ENCODE results near the gene ENSA.
A peak's percentile ranks its signal among the peaks of the same experiment; 100 is the strongest.

Gene ENSA

GRCh38 chr1:150615346-150616201 lies 13.8 kb downstream of the ENSA start:
- H3K4me1 ChIP-seq (ENCODE audit: low read depth, poor library complexity, severe bottlenecking), result peaks cover 48% of the 10 kb centered on the region
- no peaks in the 10 kb centered on the region; the same call in 1 of the 2 replicates for H3K36me3 ChIP-seq (ENCODE audit: insufficient read depth)
- H3K4me2 ChIP-seq, result no peak overlapping the region
- H3K79me2 ChIP-seq (ENCODE audit: insufficient read depth, low read depth), result no peaks in the 10 kb centered on the region
- TF ChIP-seq CTCF (conservative IDR thresholded peaks at IDR 0.05; ENCODE audit: low read depth, low read length), result peak; percentile 24; the same call in 1 of the 2 replicates
- H3K27ac ChIP-seq, result no peak overlapping the region
- no peak overlapping the region for H3K4me3 ChIP-seq (IDR thresholded peaks at IDR 0.05; ENCODE audit: insufficient read depth, low read depth, low read length)
- H4K20me1 ChIP-seq (ENCODE audit: insufficient read depth), result no peaks in the 10 kb centered on the region
- no peaks in the 10 kb centered on the region for H3K27me3 ChIP-seq (ENCODE audit: insufficient read depth, low read depth)
- no peak overlapping the region for H2AFZ ChIP-seq (ENCODE audit: low read depth)
- no peak overlapping the region for H3K9ac ChIP-seq

GRCh38 chr1:150613061-150613920 lies 16.1 kb downstream of the ENSA start:
- H3K79me2 ChIP-seq (ENCODE audit: insufficient read depth, low read depth), result 0 out of 2 replicates have a peak, but pooled peaks cover 3% of the 10 kb centered on the region
- H3K27me3 ChIP-seq (ENCODE audit: insufficient read depth, low read depth), result no peaks in the 10 kb centered on the region
- H3K4me1 ChIP-seq (ENCODE audit: low read depth, poor library complexity, severe bottlenecking), result peaks cover 49% of the 10 kb centered on the region
- H4K20me1 ChIP-seq (ENCODE audit: insufficient read depth), result no peaks in the 10 kb centered on the region
- no peak overlapping the region for H3K4me3 ChIP-seq (IDR thresholded peaks at IDR 0.05; ENCODE audit: insufficient read depth, low read depth, low read length)
- H3K27ac ChIP-seq, result peak overlapping the region; percentile 88; the same call in 1 of the 2 replicates
- no peaks in the 10 kb centered on the region for H3K36me3 ChIP-seq (ENCODE audit: insufficient read depth)
- H3K9ac ChIP-seq, result no peak overlapping the region
- no peak overlapping the region for H2AFZ ChIP-seq (ENCODE audit: low read depth)
- no peak for TF ChIP-seq CTCF (conservative IDR thresholded peaks at IDR 0.05; ENCODE audit: low read depth, low read length)
- no peak overlapping the region; the same call in 1 of the 2 replicates for H3K4me2 ChIP-seq

GRCh38 chr1:150612014-150612345 lies 17.4 kb downstream of the ENSA start:
- Histone ChIP-seq H3K9ac (peak overlapping the region; percentile 58), H2AFZ (ENCODE audit: low read depth) (no peak overlapping the region), H3K4me1 (ENCODE audit: low read depth, poor library complexity, severe bottlenecking) (peaks cover 49% of the 10 kb centered on the region), H3K4me2 (peak overlapping the region; percentile 68), H3K27me3 (ENCODE audit: insufficient read depth, low read depth) (no peaks in the 10 kb centered on the region), H3K4me3 (IDR thresholded peaks at IDR 0.05; ENCODE audit: insufficient read depth, low read depth, low read length) (no peak overlapping the region), H3K79me2 (ENCODE audit: insufficient read depth, low read depth) (0 out of 2 replicates have a peak, but pooled peaks cover 3% of the 10 kb centered on the region), H3K27ac (peak overlapping the region; percentile 88), H4K20me1 (ENCODE audit: insufficient read depth) (no peaks in the 10 kb centered on the region), H3K36me3 (ENCODE audit: insufficient read depth) (no peaks in the 10 kb centered on the region)
- TF ChIP-seq CTCF (conservative IDR thresholded peaks at IDR 0.05; ENCODE audit: low read depth, low read length), result no peak

GRCh38 chr1:150610576-150610975 lies 18.8 kb downstream of the ENSA start:
- peak overlapping the region; percentile 88 for H3K27ac ChIP-seq
- no peaks in the 10 kb centered on the region for H3K27me3 ChIP-seq (ENCODE audit: insufficient read depth, low read depth)
- H3K4me3 ChIP-seq (IDR thresholded peaks at IDR 0.05; ENCODE audit: insufficient read depth, low read depth, low read length), result no peak overlapping the region
- TF ChIP-seq CTCF (conservative IDR thresholded peaks at IDR 0.05; ENCODE audit: low read depth, low read length), result no peak
- H3K36me3 ChIP-seq (ENCODE audit: insufficient read depth), result no peaks in the 10 kb centered on the region
- peaks cover 49% of the 10 kb centered on the region for H3K4me1 ChIP-seq (ENCODE audit: low read depth, poor library complexity, severe bottlenecking)
- no peak overlapping the region for H2AFZ ChIP-seq (ENCODE audit: low read depth)
- no peaks in the 10 kb centered on the region for H4K20me1 ChIP-seq (ENCODE audit: insufficient read depth)
- H3K9ac ChIP-seq, result peak overlapping the region; percentile 58; the same call in 1 of the 2 replicates
- 0 out of 2 replicates have a peak, but pooled peaks cover 3% of the 10 kb centered on the region for H3K79me2 ChIP-seq (ENCODE audit: insufficient read depth, low read depth)
- H3K4me2 ChIP-seq, result peak overlapping the region; percentile 68; the same call in 1 of the 2 replicates

All from KMS-11 (cell line).